Activated CD4-positive, alpha-beta T cell treated with anti-CD3 and anti-CD28 coated beads, Interleukin-2, amount 50 U/mL, for 48 hours (primary cell): ENCODE measurements around the gene SHISA6.

ENCODE experiments used
- DNase-seq, 2 experiments: peaks; one replicate each; pipeline ENCODE4 v3.0.0-alpha.2; 2020

SHISA6 gene

DNA sequence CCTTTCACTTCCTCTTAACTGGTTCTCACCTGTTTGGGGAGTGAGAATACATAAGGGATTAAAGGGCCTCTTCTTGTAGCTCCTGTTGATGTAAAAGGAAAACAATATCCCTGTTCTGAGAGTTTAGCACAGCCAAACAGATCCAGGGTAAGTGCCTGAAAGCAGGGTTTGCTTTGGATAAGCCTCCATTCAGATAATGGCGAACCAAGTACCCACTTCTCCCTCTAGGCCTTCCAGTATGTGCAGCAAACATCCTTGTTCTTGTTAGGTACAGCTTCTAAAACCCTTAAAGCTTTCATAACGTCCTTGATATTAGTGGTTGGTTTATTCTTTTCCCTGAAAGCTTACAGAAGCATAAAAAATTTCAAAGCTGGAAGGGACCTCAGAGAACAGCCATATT, 226.6 kb downstream of the SHISA6 start:
- DNase-seq = no peak

GRCh38 chr17:11485336-11486100, 244.5 kb downstream of the SHISA6 start:
- DNase-seq = no peak

- DNase-seq = no peak
Observed at GRCh38 chr17:11486101-11486867, 245.3 kb downstream of the SHISA6 start.

- DNase-seq = no peak
Observed at GRCh38 chr17:11486868-11487310, 245.9 kb downstream of the SHISA6 start.

DNA sequence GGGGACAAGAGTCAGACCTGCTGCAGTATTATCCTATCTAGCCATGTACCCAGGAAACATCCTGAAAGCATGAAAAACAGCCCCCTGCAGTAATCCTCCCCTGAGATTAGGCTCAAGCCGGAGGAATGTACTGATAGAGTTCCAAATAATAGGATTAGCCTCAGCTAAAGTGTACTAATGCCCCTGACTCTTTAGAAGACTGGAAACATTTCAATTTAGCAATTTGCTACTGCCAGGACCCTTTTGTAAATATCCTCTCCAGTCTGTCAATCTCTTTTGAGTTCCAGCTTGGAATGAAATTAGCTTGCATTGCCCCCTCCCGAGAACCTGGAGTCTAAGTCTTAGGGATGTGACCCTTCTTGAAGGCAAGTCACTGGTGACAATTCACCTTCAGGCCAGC, 246.5 kb downstream of the SHISA6 start:
- DNase-seq = no peak

DNA sequence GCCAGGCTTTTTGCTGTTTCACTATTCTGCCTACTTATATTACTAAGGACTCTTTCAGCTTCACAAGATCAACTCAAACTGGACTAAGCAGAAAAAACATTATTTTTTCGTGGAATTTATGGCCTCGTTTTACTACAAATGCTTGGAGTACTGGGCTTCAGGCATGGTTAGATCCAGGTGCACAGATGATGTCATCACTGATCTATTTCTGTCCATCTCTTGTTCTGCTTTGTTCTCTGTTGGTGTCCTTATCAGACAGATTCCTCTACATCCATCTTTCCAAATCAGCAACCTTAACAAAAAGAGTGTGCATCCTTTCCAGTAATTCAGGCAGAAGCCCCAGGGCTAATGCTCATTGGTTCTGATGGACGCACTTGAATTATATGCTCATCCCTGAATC, 247.4 kb downstream of the SHISA6 start:
- no peak for DNase-seq

DNA sequence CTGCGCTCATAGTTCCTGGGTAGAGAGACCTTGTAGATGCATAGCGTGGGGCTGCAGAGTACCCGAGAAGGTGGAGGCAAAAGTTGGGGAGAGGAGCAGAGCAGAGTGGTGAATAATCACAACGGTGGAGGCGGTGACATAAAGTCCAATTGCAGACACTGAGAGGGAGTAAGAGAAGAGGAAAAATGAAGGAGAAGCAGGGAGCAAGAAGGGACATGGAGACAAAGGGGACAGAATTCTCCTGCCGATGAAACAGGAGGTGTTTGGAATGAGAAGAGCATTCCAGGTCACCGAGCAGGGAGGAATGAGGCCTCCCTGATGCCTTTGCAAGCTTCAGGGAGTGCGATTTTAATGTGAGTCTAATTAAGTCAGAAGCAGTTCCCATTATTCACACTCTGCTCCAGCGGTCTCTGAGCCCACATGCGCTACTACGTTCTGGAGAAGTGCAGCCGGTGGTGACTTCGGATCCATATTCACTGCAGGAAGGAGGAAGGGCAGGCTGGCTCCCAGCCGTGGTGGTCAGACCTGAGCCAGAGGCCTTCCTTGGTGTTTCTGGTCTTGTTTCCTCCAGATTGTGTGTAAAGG, 249.2 kb downstream of the SHISA6 start:
- DNase-seq = no peak

GRCh38 chr17:11492511-11492910, 251.5 kb downstream of the SHISA6 start:
- DNase-seq = no peak

- no peak for DNase-seq
Observed at GRCh38 chr17:11493936-11494335, 252.9 kb downstream of the SHISA6 start.

GRCh38 chr17:11495613-11496012, 254.6 kb downstream of the SHISA6 start:
- DNase-seq = no peak

DNA sequence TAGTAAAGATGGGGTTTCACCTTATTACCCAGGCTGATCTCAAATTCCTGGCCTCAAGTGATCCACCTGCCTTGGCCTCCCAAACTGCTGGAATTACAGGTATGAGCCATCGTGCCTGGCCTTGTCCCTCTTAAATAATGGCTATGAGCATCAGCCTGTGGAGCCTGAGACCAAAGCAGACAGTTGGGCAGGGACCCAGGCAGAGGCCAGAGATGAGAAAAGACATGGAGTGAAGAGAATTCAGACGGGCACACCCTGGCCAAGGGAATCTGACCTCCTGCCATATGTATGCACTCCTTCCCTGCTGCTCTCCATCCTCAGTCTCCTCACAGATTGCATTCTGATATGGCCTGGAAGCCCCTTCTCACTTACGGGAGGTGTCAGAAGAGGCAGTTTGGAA, 258.9 kb downstream of the SHISA6 start:
- DNase-seq = no peak

- no peak for DNase-seq
Observed at GRCh38 chr17:11503308-11504035, 262.5 kb downstream of the SHISA6 start.

GRCh38 chr17:11506635-11507034, 265.6 kb downstream of the SHISA6 start:
- DNase-seq = no peak

- no peak for DNase-seq
Observed at GRCh38 chr17:11511696-11512095, 270.7 kb downstream of the SHISA6 start.

GRCh38 chr17:11514565-11514964, 273.6 kb downstream of the SHISA6 start:
- DNase-seq = no peak

DNA sequence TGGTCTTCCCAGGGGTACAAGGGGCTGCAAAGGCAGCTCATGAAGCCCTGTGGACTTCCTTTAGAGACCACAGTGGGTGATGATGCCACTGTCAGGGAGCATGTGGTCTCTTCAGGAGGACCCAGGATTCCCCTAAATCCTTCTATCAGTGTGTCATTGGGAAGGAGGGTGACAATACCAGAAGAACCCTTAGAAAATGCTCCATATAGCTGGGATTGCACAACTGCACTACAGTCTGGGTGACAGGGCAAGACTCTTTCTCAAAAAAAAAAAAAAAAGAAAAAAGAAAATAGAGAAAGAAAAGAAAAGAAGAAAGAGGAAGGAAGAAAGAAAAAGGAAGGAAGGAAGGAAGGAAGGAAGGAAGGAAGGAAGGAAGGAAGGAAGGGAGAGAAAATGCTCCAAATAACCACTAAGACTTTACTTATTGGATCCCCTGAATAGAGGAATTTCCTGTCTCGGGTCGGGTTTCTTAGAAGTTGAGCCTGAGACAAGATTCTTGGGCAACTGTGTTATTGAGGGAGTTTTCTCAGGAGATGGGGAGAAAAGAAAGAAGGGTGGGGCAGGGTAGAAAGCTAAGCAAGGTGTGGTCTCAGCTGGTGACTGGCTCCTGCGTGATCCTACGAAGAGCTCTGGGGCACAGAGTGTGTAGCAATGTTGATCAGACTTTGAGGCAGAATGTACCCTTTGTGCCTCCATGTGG, 274.1 kb downstream of the SHISA6 start:
- no peak for DNase-seq

GRCh38 chr17:11515901-11516300, 274.9 kb downstream of the SHISA6 start:
- no peak for DNase-seq

DNA sequence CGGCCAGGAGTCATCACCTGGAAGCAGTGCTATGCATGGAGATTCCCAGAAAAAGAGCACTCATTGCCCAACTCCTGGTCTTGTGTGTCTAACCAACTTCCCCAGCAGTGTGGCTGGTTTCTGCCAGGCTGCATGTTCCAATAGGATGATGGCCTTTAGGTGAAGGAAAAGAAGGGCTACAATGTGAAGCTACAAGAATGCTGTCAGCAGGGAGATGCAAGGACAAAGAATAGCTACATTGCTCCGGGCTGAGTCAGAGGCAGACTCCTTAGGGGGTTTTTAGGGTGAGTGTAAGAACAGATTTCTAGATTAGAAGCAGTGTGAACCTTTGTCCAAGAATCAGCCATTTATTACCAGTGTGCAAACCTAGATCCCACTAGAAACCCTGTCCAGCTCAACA, 294.2 kb downstream of the SHISA6 start:
- no peak for DNase-seq

- no peak for DNase-seq
Observed at GRCh38 chr17:11538366-11538765, 297.4 kb downstream of the SHISA6 start.

GRCh38 chr17:11539637-11540036, 298.6 kb downstream of the SHISA6 start:
- no peak for DNase-seq

- DNase-seq = no peak
Observed at GRCh38 chr17:11545002-11545401, 304.0 kb downstream of the SHISA6 start.

GRCh38 chr17:11545696-11546095, 304.7 kb downstream of the SHISA6 start:
- no peak for DNase-seq

DNA sequence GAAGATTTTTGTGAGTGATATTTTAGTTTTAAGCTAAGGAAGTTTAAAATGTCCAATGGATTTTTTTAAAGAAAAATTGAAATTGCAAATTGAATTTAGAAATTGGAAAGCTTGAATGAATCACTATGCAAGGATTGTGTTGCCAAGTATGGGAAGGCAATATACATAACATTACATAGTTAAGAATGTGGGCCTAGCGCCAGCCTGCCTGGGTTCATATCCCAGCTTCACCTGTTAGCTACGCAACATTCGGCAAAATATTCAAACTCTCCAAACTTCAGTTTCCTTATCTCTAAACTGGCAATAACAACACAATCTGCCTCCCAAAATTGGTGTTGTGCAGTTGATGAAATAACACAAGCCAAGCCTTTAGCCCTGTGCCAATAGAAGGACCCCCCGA, 306.8 kb downstream of the SHISA6 start:
- no peak for DNase-seq
